K562 (cell line): ENCODE results near the gene WDR27. TPM values are rescaled to one million over a fixed set of nuclear protein-coding genes. Genes with fewer than 3 reads are reported as not detected.

Source experiments
- ATAC-seq: fragments of 200-7000 bp; cut with Tn5 transposase; 3 replicates; pipeline ENCODE4 v1.9.1; 2020; ENCODE audit warnings: moderate library complexity
- BruUV-seq: library from RNA; stranded (reverse); fragments of 400-500 nt; replicated peaks from 2 replicates; lab custom pipeline; 2021; lab: Mats Ljungman, UMichigan
- CTCF ChIA-PET: fragments of 300-600 bp; formaldehyde crosslinking; extraction: SDS; loops from one replicate; lab custom pipeline; 2021; ENCODE audit warnings: low intra/inter-chr PET ratio; lab: Yijun Ruan, JAX
- POLR2A ChIA-PET: fragments of 300-600, 350-650 bp; sonication (Branson Sonifier 250); formaldehyde crosslinking; extraction: SDS; loops from one replicate; lab custom pipeline; 2021; ENCODE audit warnings: antibody characterized with exemption, inconsistent platforms; lab: Yijun Ruan, JAX
- DNase-seq, 4 experiments: peaks; one replicate each; pipeline versions ENCODE4 v3.0.0 to v3.0.0-alpha.2; 2011 to 2018; ENCODE audit warnings: low spot score in 3 of 4, mixed read lengths in 3 of 4; ENCODE audit errors: extremely low read depth in 1 of 4
- FAIRE-seq: peaks from 2 replicates; lab custom pipeline; 2011; peaks lifted over from hg19 to GRCh38; lab: Jason Lieb, UNC
- H2AFZ ChIP-seq: 2 replicates; pipeline ENCODE4 v1.6.0; 2011; ENCODE audit warnings: low read depth, low read length, control low read depth, inconsistent platforms
- H3K27ac ChIP-seq: fragments of 200-600 bp; 3 replicates; pipeline ENCODE4 v1.8.0; 2011; ENCODE audit warnings: low read depth, mild to moderate bottlenecking, control low read depth, inconsistent platforms, low read length, moderate library complexity, mixed read lengths; ENCODE audit errors: extremely low read depth
- H3K27me3 ChIP-seq, 2 experiments: fragments of 300-600 bp in 1 of 2; 2 replicates in 1 of 2; 3 replicates in 1 of 2; pipeline versions ENCODE4 v1.6.0 to v1.8.0; 2011; ENCODE audit warnings: inconsistent platforms in 2 of 2, low read length in 2 of 2, mild to moderate bottlenecking in 1 of 2, mixed read lengths in 1 of 2, moderate library complexity in 1 of 2; ENCODE audit not compliant: control insufficient read depth in 2 of 2, insufficient read depth in 2 of 2
- H3K36me3 ChIP-seq: fragments of 300-600 bp; 3 replicates; pipeline ENCODE4 v1.8.0; 2011; ENCODE audit warnings: mild to moderate bottlenecking, low read length, inconsistent platforms; ENCODE audit not compliant: control insufficient read depth, insufficient read depth
- H3K4me1 ChIP-seq, 2 experiments: fragments of 200-600 bp in 1 of 2; replicated peaks in 1 of 2; 2 replicates in 1 of 2; 3 replicates in 1 of 2; pipeline versions ENCODE4 v1.5.1 to v1.8.0; 2011; ENCODE audit warnings: inconsistent platforms in 2 of 2, low read length in 2 of 2, mild to moderate bottlenecking in 1 of 2, mixed read lengths in 1 of 2, moderate library complexity in 1 of 2; ENCODE audit not compliant: control insufficient read depth in 2 of 2, insufficient read depth in 2 of 2
- H3K4me2 ChIP-seq: 2 replicates; pipeline ENCODE4 v1.6.1; 2011; ENCODE audit warnings: low read length, control low read depth, inconsistent platforms, mixed read lengths; ENCODE audit not compliant: insufficient read depth
- H3K4me3 ChIP-seq: fragments of 200-600 bp; sonication (generic), shearing (Covaris generic); 2 replicates; pipeline ENCODE4 v1.5.1; 2016; ENCODE audit warnings: control low read depth, inconsistent platforms
- H3K79me2 ChIP-seq: fragments of 200-600 bp; 3 replicates; pipeline ENCODE4 v1.8.0; 2011; ENCODE audit warnings: low read length, inconsistent platforms; ENCODE audit not compliant: control insufficient read depth, insufficient read depth
- H3K9ac ChIP-seq, 2 experiments: 2 replicates each; pipeline versions ENCODE4 v1.6.0 to v1.6.1; 2011; ENCODE audit warnings: low read depth in 2 of 2, low read length in 2 of 2, control low read depth in 1 of 2, inconsistent platforms in 1 of 2, mild to moderate bottlenecking in 1 of 2, mixed read lengths in 1 of 2; ENCODE audit not compliant: insufficient read depth in 1 of 2
- H3K9me1 ChIP-seq: one replicate; pipeline ENCODE4 v1.6.0; 2011; ENCODE audit warnings: inconsistent platforms, mild to moderate bottlenecking, low read length, moderate library complexity; ENCODE audit not compliant: control insufficient read depth, insufficient read depth
- H3K9me3 ChIP-seq: replicated peaks from 2 replicates; pipeline ENCODE4 v1.5.1; 2011; ENCODE audit warnings: low read depth, low read length, inconsistent platforms; ENCODE audit not compliant: control insufficient read depth, insufficient read depth
- H4K20me1 ChIP-seq: replicated peaks from 2 replicates; pipeline ENCODE4 v1.6.1; 2011; ENCODE audit warnings: low read length, inconsistent platforms, mixed read lengths; ENCODE audit not compliant: control insufficient read depth, insufficient read depth
- CBX1 ChIP-seq: sonication (generic); IDR thresholded peaks from 2 replicates; pipeline ENCODE4 v1.6.1; 2016; ENCODE audit warnings: antibody characterized with exemption, low read depth, mild to moderate bottlenecking
- KAT2B ChIP-seq: IDR thresholded peaks from one replicate; pipeline ENCODE4 v1.6.1; 2012; ENCODE audit warnings: low read depth, mild to moderate bottlenecking, control low read depth, inconsistent platforms, low read length, moderate library complexity
- SMAD4 ChIP-seq: fragments of 250-450 bp; sonication (Bioruptor Pico); conservative IDR thresholded peaks from 2 replicates; pipeline ENCODE4 v1.8.0; 2021; ENCODE audit warnings: inconsistent platforms, mild to moderate bottlenecking, moderate library complexity
- ZNF212 ChIP-seq: fragments of 450-650 bp; formaldehyde crosslinking; IDR thresholded peaks from 2 replicates; pipeline ENCODE4 v1.4.0; 2020; ENCODE audit warnings: mild to moderate bottlenecking
- ZNF217 ChIP-seq: sonication (generic); formaldehyde crosslinking; IDR thresholded peaks from 2 replicates; pipeline ENCODE4 v1.8.0; 2022; ENCODE audit warnings: mild to moderate bottlenecking, missing genetic modification reagents
- ZNF444 ChIP-seq: fragments of 250-450 bp; sonication (Bioruptor Pico); IDR thresholded peaks from 2 replicates; pipeline ENCODE4 v1.4.0; 2020; ENCODE audit warnings: mild to moderate bottlenecking, moderate library complexity
- ZNF79 ChIP-seq: fragments of 250-450 bp; sonication (Bioruptor Pico); IDR thresholded peaks from 2 replicates; pipeline ENCODE4 v1.4.0; 2020; ENCODE audit warnings: low read depth, mild to moderate bottlenecking, moderate library complexity
- WGBS: fragments of 100-300 bp; shearing (Covaris generic); methylation state at CpG from one replicate; pipeline ENCODE4 v1.1.6; 2016; ENCODE audit warnings: low coverage, mixed read lengths; ENCODE audit not compliant: insufficient coverage; ENCODE audit errors: missing lambda C conversion rate; 5-methylcytosine and 5-hydroxymethylcytosine counted together
- in situ Hi-C: fragments of 300-500 bp; cut with MboI; formaldehyde crosslinking; loops from 4 replicates; pipeline ENCODE4 v1.15.0; 2018; ENCODE audit warnings: inconsistent platforms, mixed read lengths
- intact Hi-C: fragments of 100-400 bp; cut with micrococcal nuclease; formaldehyde crosslinking; loops from 2 replicates; pipeline ENCODE4 v1.14.2; 2022
- polyA plus RNA-seq, 8 experiments: library from polyadenylated mRNA; depleted of rRNA in 4 of 8; stranded (reverse) in 5 of 8; unstranded in 3 of 8; fragments of >200 nt; fragmentation: Nextera tagmentation in 2 of 8; fragmentation: Illumina TruSeq in 1 of 8; extraction: Ambion mirVana in 2 of 8; extraction: Trizol in 1 of 8; gene quantifications; 2 replicates each; pipeline versions ENCODE4 v1.2.1 to v1.2.3, GENCODE V29; 2011 to 2014; ENCODE audit warnings: inconsistent platforms in 1 of 8, missing spikeins in 1 of 8
- total RNA-seq, 7 experiments: library from RNA; depleted of rRNA in 6 of 7; stranded (reverse); fragments of >200 nt in 6 of 7; fragmentation: Illumina TruSeq in 2 of 7; extraction: Trizol in 2 of 7; gene quantifications; 2 replicates each; pipeline versions ENCODE4 v1.2.1 to v1.2.3, GENCODE V29; 2011 to 2021; ENCODE audit warnings: low replicate concordance in 1 of 7
- TF ChIP-seq, protein P1 (sequence below), 2 experiments: IDR thresholded peaks; 2 replicates each; pipeline ENCODE4 v1.6.1; 2011; ENCODE audit warnings: borderline replicate concordance in 1 of 2, control low read depth in 1 of 2, low read depth in 1 of 2, low read length in 1 of 2, mild to moderate bottlenecking in 1 of 2, mixed read lengths in 1 of 2, moderate library complexity in 1 of 2; ENCODE audit not compliant: insufficient read depth in 1 of 2, insufficient read length in 1 of 2, poor library complexity in 1 of 2, severe bottlenecking in 1 of 2; ENCODE audit errors: extremely low read depth in 1 of 2
- TF ChIP-seq, protein P2 (sequence below): fragments of 450-650 bp; formaldehyde crosslinking; IDR thresholded peaks from 2 replicates; pipeline ENCODE4 v1.4.0; 2020; ENCODE audit warnings: mild to moderate bottlenecking, moderate library complexity
- TF ChIP-seq, protein P3 (sequence below): fragments of 450-650 bp; IDR thresholded peaks from 2 replicates; pipeline ENCODE4 v1.6.1; 2016; ENCODE audit warnings: borderline replicate concordance

Gene WDR27
- total and polyA plus RNA-seq, 9 of the 15 experiments (the other 6 are each of a cell fraction or from before 2014, with no cell fraction given), result 4.3 to 77.2 (median 22.7) TPM

DNA sequence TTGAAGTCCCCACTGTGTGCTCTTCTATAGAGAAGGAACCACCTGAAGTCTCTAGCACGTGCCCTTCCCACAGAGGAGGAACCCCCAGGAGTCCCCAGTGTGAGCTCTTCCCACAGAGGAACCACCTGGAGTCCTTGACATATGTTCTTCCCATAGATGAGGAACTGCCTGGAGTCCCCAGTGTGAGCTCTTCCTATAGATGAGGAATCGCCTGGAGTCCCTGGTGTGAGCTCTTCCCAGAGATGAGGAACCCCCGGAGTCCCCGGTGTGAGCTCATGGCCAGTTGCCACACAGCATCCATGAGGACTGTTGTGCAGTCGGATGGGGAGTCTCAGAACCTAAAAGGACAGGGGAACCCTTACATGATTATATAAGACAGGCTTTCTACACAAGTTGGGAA, 290.1 kb downstream of the WDR27 start:
- Histone ChIP-seq H3K4me2 (no peak overlapping the region), H3K9ac (no peak overlapping the region), H3K36me3 (no peaks in the 10 kb centered on the region), H3K4me1 (no peaks in the 10 kb centered on the region), H3K79me2 (no peaks in the 10 kb centered on the region), H3K9me3 (no peaks in the 10 kb centered on the region; the same call in 1 of the 2 replicates), H3K4me3 (no peak overlapping the region), H3K27ac (no peak overlapping the region), H3K27me3 (peaks cover 3 to 4% of the 10 kb centered on the region in 2 experiments; a peak in 2 of 5 replicates), H4K20me1 (no peaks in the 10 kb centered on the region), H3K9me1 (no peaks in the 10 kb centered on the region), H2AFZ (no peak overlapping the region)
- ChIA-PET POLR2A (interaction anchor here (0.5 kb wide), 1 partner anchor 1582 kb away, joined by 3 read pairs; no protein-coding TSS in a partner anchor), CTCF (no interaction called here)
- DNase-seq, result no peak
- intact Hi-C loops, result no loop called here
- no peak for FAIRE-seq
- no TSS peak for BruUV-seq
- 0% methylated on average over 5 of the region's 5 CpGs for WGBS
- in situ Hi-C loops, result no loop called here
- TF ChIP-seq ZNF217 (no peak), ZNF79 (CRISPR knock-in tag) (no peak), ZNF212 (CRISPR knock-in tag) (no peak), CBX1 (no peak), ZNF444 (CRISPR knock-in tag) (no peak), KAT2B (no peak), SMAD4 (CRISPR knock-in tag) (no peak)
- TF ChIP-seq, protein P1, sequence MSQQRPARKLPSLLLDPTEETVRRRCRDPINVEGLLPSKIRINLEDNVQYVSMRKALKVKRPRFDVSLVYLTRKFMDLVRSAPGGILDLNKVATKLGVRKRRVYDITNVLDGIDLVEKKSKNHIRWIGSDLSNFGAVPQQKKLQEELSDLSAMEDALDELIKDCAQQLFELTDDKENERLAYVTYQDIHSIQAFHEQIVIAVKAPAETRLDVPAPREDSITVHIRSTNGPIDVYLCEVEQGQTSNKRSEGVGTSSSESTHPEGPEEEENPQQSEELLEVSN (IDR thresholded peaks at IDR 0.05; ENCODE audit: borderline replicate concordance in 1 of 2, extremely low read depth in 1 of 2, insufficient read depth in 1 of 2, insufficient read length in 1 of 2, low read depth in 1 of 2, low read length in 1 of 2, poor library complexity in 1 of 2, severe bottlenecking in 1 of 2), result no peak
- TF ChIP-seq, protein P2, sequence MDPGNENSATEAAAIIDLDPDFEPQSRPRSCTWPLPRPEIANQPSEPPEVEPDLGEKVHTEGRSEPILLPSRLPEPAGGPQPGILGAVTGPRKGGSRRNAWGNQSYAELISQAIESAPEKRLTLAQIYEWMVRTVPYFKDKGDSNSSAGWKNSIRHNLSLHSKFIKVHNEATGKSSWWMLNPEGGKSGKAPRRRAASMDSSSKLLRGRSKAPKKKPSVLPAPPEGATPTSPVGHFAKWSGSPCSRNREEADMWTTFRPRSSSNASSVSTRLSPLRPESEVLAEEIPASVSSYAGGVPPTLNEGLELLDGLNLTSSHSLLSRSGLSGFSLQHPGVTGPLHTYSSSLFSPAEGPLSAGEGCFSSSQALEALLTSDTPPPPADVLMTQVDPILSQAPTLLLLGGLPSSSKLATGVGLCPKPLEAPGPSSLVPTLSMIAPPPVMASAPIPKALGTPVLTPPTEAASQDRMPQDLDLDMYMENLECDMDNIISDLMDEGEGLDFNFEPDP, result no peak
- TF ChIP-seq, protein P3, sequence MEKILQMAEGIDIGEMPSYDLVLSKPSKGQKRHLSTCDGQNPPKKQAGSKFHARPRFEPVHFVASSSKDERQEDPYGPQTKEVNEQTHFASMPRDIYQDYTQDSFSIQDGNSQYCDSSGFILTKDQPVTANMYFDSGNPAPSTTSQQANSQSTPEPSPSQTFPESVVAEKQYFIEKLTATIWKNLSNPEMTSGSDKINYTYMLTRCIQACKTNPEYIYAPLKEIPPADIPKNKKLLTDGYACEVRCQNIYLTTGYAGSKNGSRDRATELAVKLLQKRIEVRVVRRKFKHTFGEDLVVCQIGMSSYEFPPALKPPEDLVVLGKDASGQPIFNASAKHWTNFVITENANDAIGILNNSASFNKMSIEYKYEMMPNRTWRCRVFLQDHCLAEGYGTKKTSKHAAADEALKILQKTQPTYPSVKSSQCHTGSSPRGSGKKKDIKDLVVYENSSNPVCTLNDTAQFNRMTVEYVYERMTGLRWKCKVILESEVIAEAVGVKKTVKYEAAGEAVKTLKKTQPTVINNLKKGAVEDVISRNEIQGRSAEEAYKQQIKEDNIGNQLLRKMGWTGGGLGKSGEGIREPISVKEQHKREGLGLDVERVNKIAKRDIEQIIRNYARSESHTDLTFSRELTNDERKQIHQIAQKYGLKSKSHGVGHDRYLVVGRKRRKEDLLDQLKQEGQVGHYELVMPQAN, result no peak
- ATAC-seq, result no peak
